Right forelimb (tissue), 1 donor: ENCODE results near the gene PTGIS.
A peak's percentile ranks its signal among the peaks of the same experiment; 100 is the strongest.
"Not testable (repeated sequence)": the region's sequence is repeated elsewhere in the genome, so short reads cannot be mapped to it uniquely, and the experiment has no call there.

Source experiments
- DNase-seq: peaks from one replicate; pipeline ENCODE4 v3.0.0-alpha.2; 2018

PTGIS gene

DNA sequence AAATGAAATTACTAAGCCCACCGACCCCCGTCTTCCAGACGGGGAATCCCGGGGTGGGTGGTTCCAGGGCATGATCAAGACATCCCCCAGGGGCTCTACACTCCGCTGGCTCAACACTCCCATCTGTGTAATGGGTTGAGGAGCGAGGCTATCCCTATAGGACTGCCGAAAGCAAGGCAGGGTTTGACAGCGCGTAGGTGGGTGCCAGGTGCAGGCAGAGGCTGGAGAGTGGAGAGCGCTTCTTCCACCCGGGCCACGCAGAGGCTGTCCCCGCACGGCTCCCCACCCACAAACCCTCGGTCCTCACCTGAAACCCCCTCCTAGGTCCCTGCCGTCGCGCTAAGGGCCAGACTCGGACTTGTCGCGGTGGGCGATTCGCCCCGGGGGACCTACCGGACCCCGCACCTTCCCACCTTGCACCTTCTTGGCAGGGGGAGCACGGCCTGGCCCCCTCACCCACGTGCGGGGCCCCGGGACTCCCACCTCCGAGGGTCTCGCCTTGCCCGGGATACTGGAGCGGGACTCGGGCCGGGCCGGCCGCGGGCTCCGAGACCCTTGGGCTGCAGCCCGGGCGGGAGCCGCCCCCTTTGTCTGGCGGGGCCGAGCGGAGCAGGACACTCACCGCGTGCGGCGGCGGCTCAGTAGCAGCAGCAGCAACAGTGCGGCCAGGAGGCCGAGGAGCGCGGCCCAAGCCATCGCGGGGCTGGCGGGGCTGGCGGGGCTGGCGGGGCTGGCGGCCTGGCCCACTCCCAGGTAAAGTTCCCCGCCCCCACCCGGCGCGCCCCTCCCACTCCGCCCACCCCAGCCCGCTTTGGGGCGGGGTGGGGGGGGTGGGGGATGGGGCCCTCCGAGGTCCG, at the start of gene PTGIS:
Gene PTGIS (minus strand): TSS at position 717 of the 857 bp plus-strand sequence. CDS start 21 bp downstream, at position 696.
- peak; percentile 72 for DNase-seq

DNA sequence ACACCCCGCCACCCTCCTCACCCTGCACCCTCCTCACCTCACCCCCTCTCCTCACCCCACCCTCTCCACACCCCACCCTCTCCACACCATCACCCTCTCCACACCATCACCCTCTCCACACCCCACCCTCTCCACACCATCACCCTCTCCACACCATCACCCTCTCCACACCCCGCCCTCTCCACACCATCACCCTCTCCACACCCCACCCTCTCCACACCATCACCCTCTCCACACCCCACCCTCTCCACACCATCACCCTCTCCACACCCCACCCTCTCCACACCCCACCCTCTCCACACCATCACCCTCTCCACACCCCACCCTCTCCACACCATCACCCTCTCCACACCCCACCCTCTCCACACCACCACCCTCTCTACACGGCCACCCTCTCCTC, 49.5 kb upstream of the PTGIS start:
- DNase-seq, result not testable (repeated sequence)

GRCh38 chr20:49616154-49617007, 48.4 kb upstream of the PTGIS start:
- DNase-seq, result no peak

DNA sequence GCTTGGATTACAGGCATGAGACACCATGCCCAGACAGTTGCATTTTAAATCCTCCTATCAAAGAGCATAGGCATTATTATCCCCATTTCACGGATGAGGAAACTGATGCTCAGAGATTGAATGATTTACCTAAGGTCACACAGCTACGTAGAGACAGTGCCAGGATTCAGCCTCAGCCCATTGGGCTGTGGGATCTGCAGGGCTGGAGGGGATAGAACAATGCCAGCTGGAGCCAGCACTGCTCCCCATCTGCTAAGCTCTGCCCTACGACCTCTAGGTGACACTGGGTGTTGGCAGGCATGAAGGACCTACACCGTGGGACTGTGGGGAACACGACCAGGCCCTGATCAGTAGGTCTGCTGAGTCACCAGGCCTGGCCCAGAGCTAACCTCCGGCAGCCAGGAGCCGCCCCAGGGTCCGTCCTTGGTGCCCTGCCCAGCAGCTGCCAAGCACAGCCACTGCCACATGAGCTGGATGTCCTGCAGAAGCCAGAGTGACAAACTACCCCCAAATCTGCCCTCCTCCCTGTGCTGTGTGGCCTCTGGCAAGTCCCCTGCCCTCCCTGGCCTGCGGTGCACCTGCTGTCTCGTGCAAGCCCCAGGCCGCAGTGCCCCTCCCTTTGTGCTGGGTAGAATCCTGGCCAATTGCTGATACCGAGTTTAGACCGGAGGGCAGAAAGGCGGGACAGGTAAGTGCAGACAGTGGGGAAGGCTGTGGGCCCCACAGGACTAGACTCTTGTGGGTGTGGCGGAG, 47.6 kb upstream of the PTGIS start:
- DNase-seq, result no peak

DNA sequence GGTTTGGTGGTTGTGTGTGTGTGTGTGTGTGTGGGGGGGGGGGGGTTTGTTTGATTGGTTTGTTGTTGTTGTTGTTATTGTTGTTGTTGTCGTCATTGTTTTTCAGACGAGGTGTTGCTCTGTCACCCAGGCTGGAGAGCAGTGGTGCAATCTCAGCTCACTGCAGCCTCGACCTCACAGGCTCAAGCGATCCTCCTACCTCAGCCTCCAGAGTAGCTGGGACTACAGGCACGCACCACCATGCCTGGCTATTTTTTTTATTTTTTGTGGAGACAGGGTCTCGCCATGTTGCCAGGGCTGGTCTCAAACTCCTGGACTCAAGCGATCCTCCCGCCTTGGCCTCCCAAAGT, 47.1 kb upstream of the PTGIS start:
- not testable (repeated sequence) for DNase-seq

DNA sequence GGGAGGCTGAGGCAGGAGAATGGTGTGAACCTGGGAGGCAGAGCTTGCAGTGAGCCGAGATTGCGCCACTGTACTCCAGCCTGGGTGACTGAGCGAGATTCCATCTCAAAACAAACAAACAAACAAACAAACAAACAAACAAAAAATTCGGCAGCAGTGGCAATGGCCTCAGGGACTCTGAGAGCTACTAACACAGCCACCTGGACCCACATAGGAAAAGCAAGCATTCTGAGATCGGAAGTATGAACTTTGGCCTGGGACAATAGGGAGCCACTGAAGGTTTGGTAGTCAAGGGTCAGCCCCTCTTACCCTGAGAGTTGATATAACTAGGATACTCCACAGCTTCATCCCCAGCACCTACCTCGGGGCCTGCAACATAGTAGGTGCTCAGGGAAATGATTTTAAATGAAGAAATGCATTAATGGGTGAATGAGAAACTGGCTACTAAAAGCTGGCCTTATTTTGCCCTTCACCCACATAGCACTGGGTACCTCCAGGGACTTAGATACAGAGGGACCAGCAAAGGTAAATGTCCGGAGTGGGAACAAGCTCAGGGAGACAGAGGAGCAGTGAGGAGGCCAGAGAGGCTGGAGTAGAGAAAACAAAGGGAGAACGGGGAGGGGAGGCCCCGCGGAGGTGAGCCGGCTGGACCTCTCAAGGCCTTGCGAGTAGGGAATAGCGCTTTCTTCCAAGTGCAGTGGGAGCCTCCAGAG, 46.6 kb upstream of the PTGIS start:
- DNase-seq, result no peak

DNA sequence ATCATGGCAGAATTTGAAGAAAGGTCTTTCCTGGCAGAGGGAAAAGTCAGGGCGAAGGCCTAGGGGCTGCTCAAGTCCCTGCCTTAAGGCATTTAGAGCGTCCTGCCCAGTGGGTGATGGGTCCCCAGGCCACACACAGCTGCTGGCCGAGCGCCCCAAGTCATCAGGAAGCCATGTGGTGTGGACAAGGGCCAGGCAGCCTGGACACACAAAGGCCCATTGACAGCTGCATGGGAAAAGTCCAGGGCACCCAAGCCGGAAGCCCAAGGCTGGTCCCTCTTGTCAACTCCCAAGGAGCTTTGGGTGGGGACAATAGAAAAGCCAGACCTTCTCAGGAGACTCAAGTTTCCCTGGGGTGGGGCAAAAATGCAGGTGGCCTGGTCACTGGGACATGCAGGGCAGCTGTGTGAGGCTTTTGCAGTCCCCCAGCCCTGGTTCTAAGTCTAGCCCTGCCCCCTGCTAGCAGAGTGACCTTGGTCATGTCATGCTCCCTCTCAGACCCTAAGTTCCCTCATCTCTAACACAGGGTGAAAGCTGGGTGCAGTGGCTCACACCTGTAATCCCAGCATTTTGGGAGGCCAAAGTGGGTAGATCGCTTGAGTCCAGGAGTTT, 44.3 kb upstream of the PTGIS start:
- no peak for DNase-seq

DNA sequence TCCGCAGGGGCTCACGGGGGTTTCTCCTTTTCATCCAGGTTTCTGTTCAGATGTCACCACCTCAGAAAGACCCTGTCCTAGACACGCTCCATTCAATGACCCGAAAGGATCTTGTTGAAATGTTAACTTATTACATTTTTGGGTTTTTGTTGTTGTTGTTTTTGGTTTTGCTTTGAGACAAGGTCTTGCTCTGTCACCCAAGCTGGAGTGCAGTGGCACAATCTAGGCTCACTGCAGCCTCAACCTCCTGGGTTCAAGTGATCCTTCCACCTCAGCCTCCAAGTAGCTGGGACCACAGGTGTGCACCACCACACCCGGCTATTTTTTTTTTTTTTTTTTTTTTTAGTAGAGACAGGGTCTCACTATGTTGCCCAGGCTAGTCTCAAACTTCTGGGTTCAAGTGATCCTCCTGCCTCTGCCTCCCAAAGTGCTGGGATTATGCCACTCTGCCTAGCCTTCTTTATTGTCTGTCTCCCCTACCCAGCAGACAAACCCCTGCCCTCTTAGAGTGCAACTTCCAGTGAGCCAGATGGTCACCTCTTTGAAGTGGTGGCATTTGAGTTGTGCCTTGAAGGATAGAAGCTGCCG, 43.7 kb upstream of the PTGIS start:
- not testable (repeated sequence) for DNase-seq

DNA sequence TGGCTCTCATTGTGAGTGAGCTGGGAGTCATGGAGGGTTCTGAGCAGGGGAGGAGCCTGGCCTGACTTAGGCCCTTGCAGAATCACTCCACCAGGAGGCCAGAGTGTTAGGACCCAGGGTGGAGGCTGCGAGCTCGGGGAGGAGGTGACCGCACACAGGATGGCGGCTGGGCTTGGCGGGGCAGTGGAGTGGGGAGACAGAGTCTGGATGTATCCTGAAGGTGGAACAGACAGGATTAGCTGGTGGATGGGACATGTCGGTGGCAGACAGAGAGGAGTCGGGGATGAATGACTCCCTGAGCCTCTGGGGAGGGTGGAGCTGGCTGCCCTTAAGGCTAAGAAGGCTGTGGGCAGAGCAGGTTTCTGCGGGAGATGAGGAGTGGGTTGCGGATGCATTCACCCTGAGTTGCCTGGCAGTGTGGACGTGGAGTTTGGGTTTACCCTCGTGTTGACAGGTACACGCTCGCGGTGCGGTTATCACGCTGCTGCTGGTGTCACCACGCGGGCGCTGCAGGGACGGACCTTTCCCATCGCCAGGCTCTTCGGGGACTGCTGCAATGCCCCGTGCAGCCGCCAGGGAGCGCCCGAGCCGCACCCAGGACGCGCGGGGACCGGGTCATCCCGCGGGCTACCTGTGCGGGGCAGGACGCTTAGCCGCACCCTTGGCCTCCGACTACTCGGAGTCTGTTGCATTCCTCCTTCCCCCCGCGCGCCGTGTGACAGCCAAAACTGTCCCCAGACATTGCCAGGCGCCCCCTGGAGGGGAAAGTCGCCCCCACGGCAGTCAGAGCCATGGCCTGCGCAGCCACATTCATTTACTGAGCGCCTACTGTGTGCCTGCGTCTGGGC, 43.0 kb upstream of the PTGIS start:
- DNase-seq, result peak; percentile 86

DNA sequence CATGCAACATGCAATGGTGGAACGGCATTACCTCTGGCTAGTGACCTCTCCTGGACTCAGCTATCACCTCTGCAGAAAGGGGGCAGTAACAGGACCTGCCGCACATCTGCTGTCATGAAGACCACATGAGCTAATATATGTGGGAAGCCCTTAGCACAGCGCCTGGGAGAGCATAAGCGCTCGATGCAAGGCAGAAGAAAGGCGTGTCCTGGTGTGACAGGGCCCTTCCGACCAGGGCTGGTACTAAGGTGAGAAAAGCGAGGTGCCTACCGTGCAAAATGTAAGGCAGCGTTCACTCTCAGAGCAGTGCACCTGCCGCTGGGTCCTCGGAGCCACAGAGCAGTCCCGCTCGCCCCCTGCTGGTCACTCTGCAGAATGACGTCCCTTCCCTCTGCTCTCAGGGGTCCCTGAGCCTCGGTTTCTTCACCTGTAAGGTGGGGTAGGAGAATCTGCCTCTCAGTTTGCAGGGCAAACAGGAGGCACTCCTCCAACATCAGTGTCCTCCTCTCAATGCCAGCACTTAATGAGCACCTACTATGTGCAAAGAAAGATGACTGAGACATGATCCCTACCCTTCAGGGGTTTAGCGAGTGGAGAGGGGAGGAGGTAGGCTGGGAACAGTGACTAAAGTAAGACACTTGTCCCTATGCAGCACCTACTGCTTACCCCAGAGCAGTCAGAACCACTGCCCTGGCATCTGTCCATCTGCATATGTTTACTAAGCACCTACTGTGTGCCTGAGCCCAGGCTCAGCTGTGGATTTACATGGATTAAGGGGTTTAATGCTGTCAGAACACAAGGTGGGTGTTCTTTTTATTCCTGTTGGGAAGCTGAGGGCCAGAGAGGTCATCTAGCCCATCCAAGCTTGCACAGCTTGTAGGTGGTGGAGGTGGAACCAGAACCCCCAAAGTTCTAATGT, 41.1 kb upstream of the PTGIS start:
- peak; percentile 81 for DNase-seq

GRCh38 chr20:49607568-49607967, 39.6 kb upstream of the PTGIS start:
- DNase-seq, result no peak

DNA sequence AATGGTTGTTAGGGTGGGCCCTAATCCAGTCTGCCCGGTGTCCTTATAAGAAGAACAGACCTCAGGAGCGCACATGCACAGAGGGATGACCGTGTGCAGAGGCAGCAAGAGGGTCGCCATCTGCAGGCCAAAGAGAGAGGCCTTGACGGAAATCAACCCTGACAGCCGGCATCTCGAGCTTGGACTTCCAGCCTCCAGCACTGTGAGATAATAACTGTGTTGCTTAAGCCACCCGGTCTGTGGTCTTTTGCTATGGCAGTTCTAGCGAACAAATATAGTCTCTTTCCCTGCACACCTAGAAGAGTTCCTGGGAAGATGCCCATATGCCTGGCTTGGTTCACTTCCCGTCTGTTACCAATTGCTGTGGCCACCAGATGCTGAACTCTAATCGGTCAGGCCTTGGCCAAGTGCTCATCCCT, 35.3 kb upstream of the PTGIS start:
- peak; percentile 74 for DNase-seq

GRCh38 chr20:49602345-49603208, 34.6 kb upstream of the PTGIS start:
- DNase-seq, result no peak

DNA sequence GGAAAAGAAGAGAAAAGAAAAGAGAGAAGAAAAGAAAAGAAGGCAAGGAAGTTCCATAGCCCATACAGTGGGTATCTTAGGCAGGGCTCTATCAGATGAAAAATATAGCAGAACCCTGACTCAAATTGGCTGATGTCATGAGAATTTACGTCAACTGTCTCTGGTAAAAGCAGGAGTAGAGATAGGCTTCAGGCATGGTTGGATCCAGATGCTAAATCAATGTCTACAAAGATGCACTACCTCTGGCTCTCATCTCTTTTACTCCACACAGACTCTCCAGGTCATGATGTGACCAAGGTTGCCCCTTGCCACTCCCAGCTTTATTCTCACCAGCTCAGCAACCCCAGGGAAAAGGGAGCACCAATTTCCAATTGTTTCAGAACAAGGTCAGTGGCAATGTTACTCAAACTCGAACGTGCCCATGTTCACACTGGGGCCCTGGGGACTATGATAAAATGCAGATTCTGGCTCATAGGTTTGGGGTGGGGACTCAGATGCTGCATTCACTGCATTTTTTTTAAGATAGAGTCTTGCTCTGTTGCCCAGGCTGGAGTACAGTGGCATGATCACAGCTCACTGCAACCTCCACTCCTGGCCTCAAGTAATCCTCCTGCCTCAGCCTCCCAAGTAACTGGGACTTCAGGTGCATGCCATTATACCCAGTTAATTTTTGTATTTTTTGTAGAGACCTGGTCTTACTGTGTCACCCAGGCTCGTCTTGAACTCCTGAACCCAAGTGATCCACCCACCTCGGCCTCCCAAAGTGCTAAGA, 33.4 kb upstream of the PTGIS start:
- no peak for DNase-seq

DNA sequence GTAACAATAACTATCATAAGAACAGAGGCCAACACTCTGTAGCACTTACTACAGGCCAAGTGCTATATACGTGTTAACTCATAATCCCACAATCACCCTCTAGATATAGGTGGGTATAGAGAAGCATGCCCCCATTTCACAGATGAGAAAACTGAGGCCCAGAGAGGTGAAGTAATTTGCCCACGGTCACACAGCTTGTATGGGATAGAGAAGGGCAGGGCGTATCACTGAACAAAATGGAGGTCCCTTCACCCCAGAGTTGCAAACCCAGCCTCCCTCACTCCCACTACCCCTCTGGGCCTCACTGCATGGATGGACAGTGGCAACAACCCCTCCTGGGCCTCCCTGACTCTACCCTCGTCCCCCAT, 31.8 kb upstream of the PTGIS start:
- no peak for DNase-seq

- DNase-seq, result no peak
Measured at GRCh38 chr20:49597825-49598395, 30.0 kb upstream of the PTGIS start.

GRCh38 chr20:49595811-49596561, 28.0 kb upstream of the PTGIS start:
- no peak for DNase-seq
